ENCODE data around the gene UBE2B.

- TF ChIP-seq ARNTL (CRISPR knock-in tag; IDR thresholded peaks at IDR 0.05; ENCODE audit: borderline replicate concordance, low read depth) (no peak), TCF4 (CRISPR knock-in tag; IDR thresholded peaks at IDR 0.05; ENCODE audit: borderline replicate concordance) (no peak), ZC3H10 (CRISPR knock-in tag; IDR thresholded peaks at IDR 0.05) (no peak), ZFP30 (CRISPR knock-in tag; IDR thresholded peaks at IDR 0.05) (no peak), ZNF565 (CRISPR knock-in tag; conservative IDR thresholded peaks at IDR 0.05; ENCODE audit: low read depth) (no peak), CSDC2 (CRISPR knock-in tag; IDR thresholded peaks at IDR 0.05) (no peak), GLIS3 (CRISPR knock-in tag; IDR thresholded peaks at IDR 0.05) (no peak), PATZ1 (CRISPR knock-in tag; IDR thresholded peaks at IDR 0.05; ENCODE audit: borderline replicate concordance) (no peak), ISL1 (CRISPR knock-in tag; IDR thresholded peaks at IDR 0.05) (no peak)
Measured at GRCh38 chr5:134423376-134423775, 52.0 kb downstream of the UBE2B start.
